Mammary epithelial cell (primary cell): ENCODE data around the gene SH3TC2.

Experiments used
- CTCF ChIP-seq, 2 donors: IDR thresholded peaks in 1 of 2; conservative IDR thresholded peaks in 1 of 2; 2 replicates each; pipeline ENCODE4 v1.5.1; 2011 to 2012; ENCODE audit warnings: inconsistent platforms in 2 of 2, low read length in 2 of 2, mild to moderate bottlenecking in 2 of 2, control low read depth in 1 of 2, low read depth in 1 of 2; ENCODE audit not compliant: insufficient read depth in 1 of 2; ENCODE audit errors: extremely low read depth in 1 of 2
- EZH2 ChIP-seq: IDR thresholded peaks from 2 replicates; pipeline ENCODE4 v1.6.1; 2012; ENCODE audit warnings: low read length, inconsistent platforms, borderline replicate concordance

- no peak for TF ChIP-seq CTCF (conservative IDR thresholded peaks at IDR 0.05 in 1 of 2, IDR thresholded peaks at IDR 0.05 in 1 of 2; ENCODE audit: extremely low read depth in 1 of 2, insufficient read depth in 1 of 2, low read depth in 1 of 2, low read length in 2 of 2)
- no peak for TF ChIP-seq EZH2
These were observed 57.6 kb downstream of the SH3TC2 start for GRCh38 chr5:149005077-149005892.
